NCI-H226 (cell line): Measurements from ENCODE around the gene CDCA3.
"Not testable (repeated sequence)": the region's sequence is repeated elsewhere in the genome, so short reads cannot be mapped to it uniquely, and the experiment has no call there.

Experiments used
- DNase-seq: peaks from one replicate; pipeline ENCODE4 v3.0.0-alpha.2; 2015

Gene CDCA3

DNA sequence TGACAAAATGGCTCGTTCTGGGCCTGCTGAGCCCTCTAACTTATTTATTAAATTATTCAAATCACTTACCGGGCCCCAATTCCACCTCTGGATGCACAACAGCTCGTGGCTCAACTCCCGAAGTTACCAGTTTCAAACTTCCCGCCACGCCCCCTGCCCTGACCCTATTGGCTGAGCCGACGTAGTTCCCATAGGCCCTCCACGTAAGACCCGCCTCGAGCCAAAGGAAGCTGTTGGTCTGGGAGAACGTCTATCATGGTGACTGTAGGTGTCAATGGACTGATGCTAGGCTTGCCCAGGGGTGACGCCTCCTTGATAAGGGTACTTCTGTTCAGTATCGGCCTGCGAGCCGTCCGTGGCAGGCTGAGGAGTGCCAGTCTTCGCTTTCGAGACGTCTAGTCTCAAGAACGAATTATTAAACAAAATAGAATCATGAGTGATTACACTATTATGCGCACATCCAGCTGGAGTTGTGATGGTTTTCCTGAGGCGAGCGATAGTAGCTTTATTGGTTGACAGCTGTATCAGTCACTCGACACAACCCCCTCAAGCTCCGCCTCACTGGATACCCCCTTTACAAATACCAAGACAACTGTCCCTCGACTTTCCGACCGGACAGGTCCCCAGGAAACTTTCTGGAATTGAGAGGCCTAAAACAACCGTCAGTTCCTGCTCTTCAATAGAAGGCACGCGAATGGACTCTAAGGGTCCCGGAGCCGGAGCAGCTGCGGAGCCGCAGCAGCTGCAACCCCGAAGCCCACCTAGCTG lies at the start of gene CDCA3:
Gene CDCA3 (minus strand): TSS at position 134 of the 768 bp plus-strand sequence. CDS start 334 bp downstream, outside the sequence.
- DNase-seq, result peak; percentile 99

GRCh38 chr12:6899837-6900519 lies 48.9 kb upstream of the CDCA3 start:
- DNase-seq, result no peak

DNA sequence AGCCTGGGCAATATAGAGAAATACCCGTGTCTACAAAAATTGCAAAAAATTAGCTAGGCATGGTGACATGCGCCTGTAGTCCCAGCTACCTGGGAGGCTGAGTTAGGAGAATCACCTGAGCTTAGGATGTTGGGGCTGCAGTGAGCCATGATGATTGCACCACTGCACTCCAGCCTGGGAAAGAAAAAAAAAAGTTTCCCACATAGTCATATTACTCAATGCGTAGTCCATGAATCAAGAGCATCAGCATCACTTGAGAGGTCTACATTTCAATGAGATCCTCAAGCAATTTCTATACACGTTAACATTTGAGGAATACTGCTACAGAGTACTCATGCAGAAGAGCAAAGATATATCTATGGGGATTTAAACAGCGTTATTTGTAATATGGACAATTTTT lies 48.3 kb upstream of the CDCA3 start:
- DNase-seq, result no peak

DNA sequence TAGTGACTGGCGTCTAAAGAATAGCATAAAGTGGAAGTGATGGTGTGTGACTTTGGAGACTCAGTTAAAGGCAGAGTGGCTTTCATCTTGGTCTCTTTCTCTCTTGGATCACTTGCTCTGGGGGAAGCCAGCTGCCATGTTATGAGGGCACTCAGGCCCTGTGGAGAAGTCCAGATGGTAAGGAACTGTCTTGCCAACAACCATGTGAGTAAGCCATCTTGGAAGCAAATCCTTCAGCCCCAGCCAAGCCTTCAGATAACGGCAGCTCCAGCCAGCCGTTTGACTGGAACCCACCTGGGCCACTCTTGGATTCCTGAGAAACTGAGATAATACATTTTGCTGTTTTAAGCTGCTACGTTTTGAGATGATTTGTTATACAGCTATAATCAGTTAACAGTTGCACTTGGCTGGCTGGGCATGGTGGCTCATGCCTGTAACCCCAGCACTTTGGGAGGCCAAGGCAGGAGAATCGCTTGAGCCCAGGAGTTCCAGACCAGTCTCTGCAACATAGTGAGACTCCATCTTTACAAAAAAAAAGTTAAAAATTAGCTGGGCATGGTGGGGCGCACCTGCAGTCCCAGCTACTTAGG lies 45.9 kb upstream of the CDCA3 start:
- DNase-seq, result no peak

DNA sequence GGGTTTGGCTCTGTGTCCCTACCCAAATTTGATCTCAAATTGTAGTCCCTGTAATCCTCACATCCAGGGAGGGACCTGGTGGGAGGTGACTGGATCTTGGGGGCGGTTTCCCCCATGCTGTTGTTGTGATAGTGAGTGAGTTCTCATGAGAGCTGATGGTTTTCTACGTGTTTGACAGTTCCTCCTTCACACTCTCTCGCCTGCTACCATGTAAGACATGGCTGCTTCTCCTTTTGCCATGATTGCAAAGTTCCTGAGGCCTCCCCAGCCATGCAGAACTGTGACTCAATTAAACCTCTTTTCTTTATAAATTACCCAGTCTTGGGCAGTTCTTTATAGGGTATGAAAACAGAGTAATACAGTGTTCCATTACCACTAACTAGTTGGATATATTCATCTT lies 43.2 kb upstream of the CDCA3 start:
- no peak for DNase-seq

- DNase-seq, result not testable (repeated sequence)
These were observed 41.6 kb upstream of the CDCA3 start for GRCh38 chr12:6892683-6893082.

GRCh38 chr12:6891646-6892001 lies 40.5 kb upstream of the CDCA3 start:
- no peak for DNase-seq

DNA sequence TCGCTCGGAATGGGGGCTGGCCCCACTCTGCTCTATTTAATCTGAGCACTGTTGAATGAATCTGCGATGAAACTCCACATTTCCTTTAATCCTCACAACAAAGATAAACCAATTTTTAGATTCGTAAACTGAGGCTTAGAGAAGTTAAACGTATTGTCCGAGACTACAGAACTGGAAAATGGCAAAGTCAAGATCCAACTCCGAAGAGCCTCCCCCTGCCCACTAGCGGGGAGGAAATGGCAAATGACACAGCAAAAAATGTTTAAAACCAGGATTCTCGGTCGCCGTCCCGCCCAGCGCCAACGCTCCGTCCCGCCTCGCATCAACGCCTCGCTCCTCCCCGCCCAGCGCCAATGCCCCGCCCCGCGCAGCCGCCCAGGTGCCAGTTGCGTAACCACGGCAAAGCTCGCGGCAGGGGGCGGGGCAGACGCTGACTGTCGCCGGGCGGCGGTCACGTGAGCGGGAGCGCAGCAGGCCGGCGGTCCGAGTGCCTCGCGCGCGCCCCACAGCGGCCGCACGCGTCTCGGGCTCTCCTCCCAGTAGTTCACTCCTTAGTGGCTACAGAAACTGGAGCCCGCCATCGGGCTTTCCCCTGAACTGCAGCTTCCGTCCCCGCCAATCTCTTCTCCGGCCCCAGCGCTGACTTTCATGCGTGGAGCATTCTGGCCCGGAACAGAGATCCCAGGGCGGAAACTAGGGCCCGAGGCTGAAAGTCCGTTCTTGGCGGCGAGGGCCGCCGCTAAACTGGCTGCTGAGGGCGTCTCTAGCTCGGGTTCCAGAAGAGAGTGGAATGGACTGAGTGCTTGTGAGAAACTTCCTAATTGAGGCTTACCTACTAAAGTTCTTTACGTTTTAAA lies 39.9 kb upstream of the CDCA3 start:
- peak; percentile 91 for DNase-seq

GRCh38 chr12:6889775-6890573 lies 38.9 kb upstream of the CDCA3 start:
- not testable (repeated sequence) for DNase-seq

DNA sequence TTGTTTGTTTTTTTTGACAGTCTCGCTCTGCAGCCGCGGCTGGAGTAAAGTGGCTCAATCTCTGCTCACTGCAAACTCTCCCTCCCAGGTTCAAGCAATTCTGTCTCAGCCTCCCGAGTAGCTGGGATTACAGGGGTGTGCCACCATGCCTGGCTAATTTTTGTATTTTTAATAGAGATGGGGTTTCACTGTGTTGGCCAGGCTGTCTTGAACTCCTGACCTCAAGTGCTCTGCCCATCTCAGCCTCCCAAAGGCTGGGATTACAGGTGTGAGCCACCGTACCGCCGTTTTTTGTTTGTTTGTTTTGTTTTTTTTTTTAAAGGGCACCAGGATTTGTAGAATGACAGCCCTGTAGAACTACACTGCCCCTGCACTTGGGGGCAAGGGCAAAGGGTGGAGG lies 37.7 kb upstream of the CDCA3 start:
- not testable (repeated sequence) for DNase-seq

DNA sequence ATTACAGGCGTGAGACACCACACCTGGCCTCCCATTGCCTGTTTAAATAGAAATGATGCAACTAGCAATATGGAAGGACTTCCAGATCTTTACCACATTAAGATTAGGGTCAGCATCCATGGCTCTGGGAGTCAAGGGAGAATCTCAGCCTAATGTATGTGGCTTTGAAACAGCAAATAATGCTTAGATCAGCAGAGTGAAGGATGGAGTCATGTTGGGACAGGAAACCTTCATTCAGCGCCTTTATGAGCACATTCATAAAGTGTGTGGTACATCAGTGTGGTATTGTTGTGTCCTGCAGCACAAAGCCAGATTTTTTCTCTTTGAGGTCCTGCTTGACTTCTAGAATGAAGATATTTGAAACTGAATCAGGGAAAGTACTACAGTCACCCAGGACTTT lies 37.3 kb upstream of the CDCA3 start:
- DNase-seq, result no peak

GRCh38 chr12:6887460-6887859 lies 36.4 kb upstream of the CDCA3 start:
- DNase-seq, result no peak

GRCh38 chr12:6886206-6886999 lies 35.3 kb upstream of the CDCA3 start:
- DNase-seq, result not testable (repeated sequence)

DNA sequence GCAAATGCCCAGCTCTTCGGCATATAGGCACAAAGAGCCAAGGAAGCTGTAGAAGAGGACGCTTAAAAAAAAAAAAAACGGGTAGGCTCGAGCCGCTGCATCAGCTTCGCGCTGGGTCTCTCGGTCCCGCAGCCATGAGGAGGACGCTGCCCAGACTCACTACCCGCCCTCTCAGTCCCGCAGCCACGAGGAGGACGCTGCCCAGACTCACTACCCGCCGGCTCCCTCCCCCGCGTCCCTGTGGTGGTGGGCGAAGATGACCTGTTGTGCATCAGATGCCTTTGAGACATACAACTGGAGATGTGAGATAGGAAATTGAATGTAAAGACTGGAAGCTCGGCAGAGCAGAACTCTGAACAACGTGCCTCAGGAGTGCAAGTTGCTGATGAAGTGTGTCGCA lies 33.5 kb upstream of the CDCA3 start:
- DNase-seq, result no peak

DNA sequence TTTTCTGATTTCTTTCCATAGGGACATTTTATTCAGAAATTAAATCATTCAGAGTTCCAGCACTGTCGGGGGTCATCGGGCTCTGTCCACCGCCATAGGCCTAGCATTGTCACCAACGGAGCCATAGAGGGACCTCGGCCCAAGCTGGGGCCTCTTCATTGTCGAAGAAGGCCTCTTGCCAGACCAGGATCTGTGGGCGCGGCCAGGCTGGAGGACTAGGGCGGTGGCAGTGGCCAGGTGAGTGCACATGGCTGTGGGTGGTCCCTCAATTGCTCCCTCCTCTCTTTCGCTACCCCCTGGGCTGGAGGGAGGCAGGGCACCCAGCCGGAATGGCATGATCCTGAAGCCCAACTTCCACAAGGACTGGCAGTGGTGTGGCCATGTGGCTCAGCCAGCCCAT lies 32.6 kb upstream of the CDCA3 start:
- DNase-seq, result no peak

- no peak for DNase-seq
These were observed 32.2 kb upstream of the CDCA3 start for GRCh38 chr12:6883252-6883651.

DNA sequence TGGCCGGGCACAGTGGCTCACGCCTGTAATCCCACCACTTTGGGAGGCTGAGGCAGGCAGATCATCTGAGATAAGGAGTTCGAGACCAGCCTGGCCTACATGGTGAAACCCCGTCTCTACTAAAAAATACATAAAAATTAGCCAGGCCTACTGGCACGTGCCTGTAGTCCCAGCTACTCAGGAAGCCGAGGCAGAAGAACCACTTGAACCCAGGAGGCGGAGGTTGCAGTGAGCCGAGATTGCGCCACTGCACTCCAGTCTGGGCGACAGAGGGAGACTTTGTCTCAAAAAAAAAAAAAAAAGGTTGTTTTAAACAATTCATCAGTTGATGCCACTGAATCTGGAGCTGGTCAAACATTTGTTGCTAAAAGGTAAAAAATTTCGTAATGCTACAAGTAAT lies 28.7 kb upstream of the CDCA3 start:
- DNase-seq, result not testable (repeated sequence)

GRCh38 chr12:6874015-6874368 lies 22.9 kb upstream of the CDCA3 start:
- DNase-seq, result not testable (repeated sequence)

GRCh38 chr12:6873094-6874014 lies 22.3 kb upstream of the CDCA3 start, which contains the start of gene SPSB2:
Gene SPSB2 (minus strand): TSS chr12:6873303. CDS start chr12:6872901, 402 bp downstream.
- peak; percentile 86 for DNase-seq
